NCI-H82 (cell line): Measurements from ENCODE around the gene OAF.
A peak's percentile ranks its signal among the peaks of the same experiment; 100 is the strongest.

Experiments
- DNase-seq: peaks from one replicate; lab custom pipeline; 2025; lab: John Stamatoyannopoulos, UW

OAF gene

DNA sequence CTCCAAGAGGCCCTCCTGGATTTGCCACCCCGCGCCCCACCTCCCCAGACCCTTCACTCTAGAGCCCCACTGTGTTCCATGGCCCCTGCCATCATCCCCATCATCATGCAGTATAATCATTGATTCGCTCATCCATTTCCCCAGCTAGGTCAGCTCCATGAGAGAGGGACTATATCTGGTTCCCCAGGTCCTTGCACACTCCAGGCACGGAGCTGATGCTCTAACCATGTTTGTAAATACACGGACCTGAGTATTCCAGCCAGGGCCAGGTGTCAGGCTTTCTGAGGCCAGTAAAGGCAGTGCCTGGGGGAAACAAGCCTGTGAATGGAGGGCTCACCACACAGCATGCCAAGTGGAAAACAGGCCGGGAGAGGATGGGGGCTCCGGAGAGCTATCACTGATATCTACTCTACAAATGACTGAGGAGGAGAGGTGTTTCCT is 27.1 kb upstream of the OAF start:
- no peak for DNase-seq

DNA sequence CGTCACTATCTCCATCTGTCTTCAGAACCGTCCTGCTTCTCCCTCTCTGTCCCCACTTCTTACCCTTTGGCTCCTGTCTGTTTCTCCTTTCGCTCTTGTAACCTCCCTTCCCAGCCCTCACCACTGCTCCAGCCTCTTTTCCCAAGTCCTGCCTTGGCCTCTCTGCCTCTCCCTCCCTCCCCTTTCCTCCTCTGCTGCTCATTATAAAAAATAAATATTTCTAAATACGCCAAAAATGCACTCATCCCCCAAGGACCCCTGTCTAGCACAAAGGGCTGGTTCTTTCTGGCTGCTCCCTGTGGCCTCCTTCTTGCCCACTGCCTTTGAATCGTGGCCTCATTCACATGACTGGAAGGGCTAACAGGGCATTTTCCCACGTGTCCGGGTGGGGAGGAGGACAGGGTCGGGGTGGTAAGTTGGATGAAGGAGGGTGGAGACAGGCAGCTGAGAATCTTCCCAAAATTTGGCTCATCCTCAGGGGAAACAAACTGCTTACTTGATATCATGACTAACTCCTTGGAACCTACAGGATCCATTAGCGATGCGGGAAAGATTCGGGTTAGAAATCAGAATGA is 26.4 kb upstream of the OAF start:
- DNase-seq = no peak

DNA sequence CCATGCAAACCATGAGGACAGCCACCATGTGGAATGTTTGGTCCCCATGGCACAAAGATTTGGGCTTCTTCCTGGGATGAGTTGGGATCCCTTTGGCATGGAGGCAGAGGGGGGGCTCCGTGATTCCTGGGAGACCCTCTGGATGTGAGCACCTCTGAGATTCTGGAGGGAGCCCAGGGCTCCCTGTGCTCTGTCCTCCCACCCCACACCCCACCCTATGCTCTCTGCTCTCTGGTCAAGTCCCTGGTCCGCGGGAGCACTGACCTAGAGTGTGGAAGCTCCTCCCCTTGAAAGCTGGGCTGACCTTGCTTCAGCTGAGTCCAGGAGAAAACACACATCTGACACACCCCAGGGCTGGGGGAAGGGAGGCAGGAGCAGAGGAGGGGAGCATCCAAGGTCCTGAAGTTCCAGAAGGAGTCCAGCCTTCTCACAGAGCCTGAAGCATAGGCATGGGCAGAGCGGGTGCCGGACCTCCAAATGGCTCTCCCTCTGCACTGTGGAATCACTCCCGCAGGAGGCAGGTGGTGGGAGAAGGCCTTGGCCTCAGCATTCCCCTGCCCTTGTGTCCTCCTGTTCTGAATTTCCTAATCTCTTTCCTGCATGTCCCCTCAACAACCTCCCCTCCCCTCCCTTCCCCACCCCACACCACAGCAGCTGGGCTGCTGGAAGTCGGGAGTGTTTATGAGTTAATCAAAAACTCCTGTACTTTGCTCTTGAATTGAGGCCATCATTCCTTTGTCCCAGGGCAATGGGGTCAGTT is 25.7 kb upstream of the OAF start:
- DNase-seq = no peak

DNA sequence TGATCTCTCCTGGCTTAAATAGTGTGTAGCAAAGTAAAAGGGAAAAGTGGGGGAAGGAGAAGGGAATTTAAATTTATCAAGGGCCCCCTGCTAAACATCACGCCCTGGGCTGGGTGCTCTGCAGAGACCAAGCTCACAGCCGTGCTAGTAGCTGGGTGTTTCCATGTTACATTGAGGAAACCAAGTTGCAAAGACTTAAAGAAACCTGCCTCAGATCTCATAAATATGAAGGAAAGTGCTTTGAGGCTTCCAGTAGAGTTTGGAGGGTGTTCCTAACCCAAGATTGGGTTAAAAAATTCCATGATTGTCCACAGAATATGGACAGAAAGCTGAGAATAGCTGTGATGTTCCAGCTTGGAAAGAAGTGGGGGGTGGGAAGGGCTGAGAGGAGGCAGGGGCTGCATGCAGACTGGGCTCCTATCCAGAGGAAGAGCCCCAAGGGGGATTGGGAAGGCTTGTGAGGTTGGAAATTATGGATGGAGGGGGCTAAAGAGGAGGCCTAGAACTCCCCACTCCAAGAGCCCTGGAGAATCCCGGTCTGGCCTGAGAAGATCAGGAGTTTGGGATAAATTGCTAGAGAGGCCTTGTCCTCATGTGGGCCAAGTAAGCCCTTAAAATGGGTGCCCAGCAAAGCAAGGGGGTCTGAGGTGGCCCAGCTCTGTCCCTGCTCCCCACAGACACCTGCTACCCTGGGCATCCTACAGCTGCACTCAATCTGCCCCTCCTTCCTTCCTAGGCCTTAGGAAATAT is 25.0 kb upstream of the OAF start:
- DNase-seq = peak; percentile 13

DNA sequence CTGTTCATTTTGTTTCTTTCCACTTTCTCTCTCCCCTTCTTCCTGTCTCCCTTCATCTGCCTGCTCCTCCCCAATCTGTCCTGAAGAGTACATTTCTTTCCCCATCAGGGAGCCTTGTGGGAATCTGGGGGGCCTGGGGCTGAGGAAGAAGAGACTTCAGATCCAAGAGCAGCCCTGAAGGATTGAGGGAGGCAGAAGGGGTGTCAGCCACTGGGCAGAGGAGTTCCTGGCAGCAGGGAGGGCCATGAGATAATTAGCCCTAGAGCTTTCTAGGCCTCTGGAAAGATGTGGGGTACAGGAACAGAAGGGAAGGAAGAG is 24.4 kb upstream of the OAF start:
- DNase-seq = no peak

DNA sequence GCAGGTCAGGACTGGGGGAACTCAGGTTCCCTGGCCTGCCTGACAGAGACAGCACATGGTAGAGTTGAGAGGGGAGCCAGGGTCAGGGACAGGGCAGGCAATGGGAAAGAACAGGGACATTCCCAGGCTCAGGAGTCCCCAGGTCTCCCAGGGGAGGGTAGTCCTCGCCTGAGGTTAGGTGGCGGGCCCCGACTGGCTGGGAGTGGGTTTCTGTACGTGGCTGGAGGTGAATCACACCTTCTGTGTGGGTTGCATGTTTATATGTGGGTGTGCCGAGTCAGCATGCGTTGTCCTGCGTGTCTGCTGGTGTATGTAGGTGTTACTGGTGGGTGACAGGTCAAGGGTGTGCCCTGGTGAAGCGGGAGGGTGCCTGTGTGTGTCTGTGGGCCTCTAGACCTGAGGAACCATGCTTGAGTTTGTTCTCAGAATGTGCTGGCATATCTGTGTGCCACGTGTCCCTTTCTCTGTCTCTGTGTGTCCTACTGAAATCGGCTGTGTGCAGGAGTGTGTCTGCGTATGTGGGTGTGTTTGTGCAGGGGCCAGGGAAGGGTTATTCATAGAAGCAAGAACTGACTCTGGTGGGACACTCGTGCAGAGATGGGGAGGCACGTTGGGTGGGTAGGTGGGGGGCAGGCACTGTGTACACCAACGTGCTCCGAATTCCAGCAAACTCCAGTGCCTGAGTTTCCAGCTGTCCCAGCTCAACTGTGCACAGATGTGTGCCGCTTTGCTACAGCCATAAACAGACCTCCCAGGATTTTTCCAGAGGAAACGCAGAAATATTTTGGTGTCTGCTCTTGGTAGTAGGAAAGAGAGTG is 23.8 kb upstream of the OAF start:
- DNase-seq = peak; percentile 7

DNA sequence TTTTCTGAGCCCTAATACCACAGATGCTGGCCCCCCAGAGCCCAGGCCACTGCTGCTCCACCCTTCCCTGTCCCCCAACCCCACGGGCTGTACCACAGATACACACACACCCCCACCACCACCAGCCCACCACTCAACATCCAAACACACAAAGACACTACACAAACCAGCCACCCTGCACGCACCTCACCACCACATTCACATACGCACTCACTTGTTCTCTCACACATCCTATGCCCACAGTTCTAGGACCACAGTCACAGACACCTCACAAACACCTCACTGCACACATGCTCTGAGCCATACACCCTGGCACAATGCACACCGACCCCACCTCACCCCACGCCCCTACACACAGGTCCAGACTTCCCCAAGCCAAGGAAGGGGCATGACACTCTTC is 22.5 kb upstream of the OAF start:
- no peak for DNase-seq

DNA sequence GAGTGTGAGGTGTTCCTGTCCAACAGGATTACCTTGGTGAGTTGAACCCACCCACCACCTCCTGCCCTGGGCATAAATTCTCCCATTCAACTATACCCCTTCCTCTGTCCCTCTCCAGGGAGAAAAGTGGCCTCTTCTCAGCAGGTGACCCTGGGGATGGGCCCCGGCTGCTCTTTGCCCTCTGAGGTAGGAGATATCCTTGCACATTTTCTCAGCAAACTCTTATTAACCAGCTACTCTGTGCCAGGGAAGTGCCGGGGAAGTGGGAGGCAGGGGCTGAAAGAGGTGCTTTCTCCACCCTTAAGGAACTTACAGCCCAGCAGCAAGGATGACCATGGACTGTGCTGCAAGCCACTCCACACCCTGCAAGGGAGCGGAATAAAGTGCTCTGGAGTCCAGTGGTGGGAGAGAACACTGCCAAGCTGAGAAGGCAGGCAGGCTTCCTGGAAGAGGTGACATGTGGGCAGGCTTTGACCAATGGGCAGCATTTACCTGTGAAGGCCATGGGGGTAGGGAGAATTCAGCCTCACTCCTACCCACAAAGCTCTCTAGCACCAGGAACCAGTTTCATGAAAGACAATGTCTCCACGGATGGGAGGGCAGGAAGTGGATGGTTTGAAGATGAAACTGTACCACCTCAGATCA is 21.9 kb upstream of the OAF start:
- no peak for DNase-seq

DNA sequence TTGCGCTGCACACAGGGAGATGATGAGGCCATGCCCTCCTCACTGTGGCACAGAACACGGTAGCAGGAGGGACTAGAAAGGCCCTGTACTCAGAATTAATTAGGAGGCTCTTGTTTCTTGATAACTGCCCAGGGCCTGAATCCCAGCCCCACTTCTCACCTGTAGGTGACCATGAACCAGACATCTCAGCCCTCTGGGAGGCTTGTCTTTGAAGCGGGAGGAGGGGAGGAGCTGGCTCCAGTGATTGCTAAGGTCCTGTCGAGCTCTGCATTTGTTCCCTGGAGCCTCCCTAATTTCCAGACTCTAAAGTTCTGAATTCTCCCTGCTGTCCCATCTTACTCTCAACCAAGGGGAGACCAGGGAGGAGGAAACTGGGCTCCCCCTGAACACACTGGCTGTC is 19.8 kb upstream of the OAF start:
- DNase-seq = no peak

DNA sequence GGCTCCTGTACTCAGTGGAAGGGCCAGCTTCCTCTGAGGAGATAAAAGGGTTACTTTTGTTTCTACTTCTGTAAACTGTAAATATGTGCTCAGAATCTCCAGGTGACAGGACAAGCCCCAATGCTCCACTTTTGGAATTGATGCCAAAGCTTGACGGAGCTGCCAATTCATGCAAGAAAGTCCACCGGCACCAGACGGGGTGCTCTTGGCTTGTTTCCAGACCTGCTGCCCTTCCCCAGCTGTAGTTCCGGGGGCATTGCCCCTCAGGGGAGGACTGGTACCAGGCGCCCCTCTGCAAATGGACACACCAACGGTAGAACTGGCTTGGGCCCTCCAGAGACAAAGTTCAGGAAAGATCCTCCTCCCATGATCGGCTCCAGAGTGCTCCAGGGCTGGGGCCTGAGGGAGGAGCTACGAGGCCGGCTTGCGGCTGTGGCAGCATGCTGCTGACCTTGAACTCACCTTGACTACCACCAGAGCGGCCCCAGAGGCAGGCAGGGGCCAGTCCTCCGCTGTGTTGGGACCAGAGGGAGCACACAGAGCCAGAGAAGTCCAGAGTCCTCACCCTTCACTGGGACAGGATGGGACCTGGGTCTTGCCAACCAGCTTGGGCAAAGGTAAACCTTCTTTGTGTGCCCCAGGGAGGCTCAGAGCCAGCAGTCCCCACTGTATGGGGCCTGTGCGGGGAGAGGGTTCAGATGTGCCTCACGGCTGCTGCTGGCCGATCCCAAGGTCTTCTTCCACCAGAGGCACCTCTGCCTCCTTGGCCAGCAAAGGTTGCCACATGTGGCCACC is 17.8 kb upstream of the OAF start:
- no peak for DNase-seq

DNA sequence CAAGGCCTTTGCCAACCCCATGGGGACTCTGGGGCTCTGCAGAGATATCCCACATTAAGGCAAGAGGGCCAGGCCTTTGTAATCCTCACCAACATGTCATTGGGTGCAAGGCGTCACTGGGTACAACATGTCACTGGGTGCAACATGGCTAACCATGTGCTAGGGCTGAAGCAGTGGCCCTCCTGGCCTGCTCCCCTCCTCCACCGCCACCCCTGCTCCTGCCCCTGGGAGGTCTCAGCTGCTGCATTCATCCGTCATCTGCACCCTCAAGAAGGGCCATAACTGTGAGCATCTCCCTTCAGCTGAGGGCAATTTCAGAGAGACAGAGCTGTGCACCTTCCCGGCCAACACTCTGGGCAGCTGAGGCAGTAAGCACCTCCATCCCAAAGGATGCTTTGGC is 16.7 kb upstream of the OAF start:
- no peak for DNase-seq

DNA sequence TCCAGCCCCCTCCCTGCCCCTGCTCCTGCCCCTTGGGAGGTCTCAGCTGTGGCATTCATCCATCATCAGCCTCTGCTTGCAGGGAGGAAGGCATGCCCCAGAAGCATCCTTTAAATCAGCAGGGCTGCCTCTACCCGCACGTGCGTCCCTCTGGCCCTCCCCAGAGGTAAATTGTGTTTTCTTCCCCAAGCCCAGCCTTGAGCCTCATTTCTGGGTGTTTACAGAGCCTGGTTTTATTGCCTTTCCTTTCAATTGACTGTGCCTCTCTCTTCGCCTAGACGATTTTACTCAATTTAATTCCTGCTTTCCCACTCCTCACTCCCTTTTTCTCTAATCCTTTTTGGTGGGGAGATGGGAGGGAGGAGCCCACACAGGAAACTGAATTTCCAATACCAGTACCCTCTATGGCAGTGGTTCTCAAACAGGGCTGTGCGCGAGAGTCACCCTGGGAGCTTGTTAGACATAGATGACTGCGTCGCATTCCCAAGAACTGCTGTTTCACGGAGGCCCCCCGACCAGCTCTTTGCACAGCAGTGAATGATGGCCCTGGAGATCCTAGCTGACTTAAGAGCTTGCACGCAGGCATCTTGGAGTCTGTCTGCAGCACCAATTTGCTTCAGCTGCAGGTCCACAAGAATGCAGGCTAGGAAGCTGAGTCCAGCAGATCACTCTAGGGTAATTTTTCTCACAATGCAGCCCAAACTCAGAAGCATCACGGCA is 15.1 kb upstream of the OAF start:
- no peak for DNase-seq

DNA sequence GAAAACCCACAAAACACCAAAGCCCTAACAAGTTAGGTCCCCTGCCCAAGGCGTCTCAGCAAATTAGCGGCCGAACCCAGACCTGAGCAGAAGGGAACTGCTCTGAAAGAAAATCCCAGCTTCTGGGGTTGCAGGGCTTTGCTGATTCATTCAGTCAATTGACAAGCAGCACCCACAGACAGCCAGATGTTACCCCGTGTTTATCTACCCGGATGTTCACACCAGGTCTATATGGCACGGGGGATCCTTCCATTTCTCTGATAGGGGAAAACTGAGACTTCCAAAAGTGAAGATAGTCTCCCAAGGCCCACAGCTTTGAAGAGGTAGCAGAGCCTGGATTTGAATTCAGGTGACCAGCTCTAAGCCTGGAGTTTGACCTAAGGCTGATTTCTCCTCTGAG is 14.0 kb upstream of the OAF start:
- no peak for DNase-seq

DNA sequence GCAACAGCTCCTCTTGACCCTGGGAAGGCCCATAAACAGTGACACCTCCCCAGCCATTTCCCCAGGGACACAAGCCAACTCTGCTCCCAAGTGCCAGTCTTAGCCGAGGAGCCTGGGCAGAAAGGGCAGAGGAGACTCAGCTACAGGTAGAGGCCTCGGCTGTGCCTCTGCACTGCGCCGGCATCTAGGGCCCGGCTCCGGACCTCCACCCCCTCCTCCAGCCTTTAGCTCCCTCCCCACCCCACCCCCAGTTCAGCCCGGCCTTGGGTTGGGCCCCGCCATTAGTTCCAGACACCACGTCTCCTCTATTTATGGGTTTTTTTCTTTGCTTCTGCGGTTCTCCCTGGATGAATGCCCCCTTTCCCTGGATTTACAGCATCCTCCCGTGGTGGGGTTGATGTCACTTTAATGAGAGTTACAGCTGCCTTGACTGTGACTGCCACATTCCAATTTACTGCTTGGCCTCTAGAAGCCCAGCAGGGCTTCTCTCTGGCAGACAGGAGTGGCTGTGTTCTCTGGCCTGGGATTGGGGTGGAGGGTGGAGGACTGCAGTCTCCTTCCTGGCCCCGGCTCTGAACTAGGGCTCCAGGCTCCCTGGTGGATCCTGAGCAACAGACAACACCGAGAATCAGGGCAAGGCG is 13.5 kb upstream of the OAF start:
- no peak for DNase-seq

DNA sequence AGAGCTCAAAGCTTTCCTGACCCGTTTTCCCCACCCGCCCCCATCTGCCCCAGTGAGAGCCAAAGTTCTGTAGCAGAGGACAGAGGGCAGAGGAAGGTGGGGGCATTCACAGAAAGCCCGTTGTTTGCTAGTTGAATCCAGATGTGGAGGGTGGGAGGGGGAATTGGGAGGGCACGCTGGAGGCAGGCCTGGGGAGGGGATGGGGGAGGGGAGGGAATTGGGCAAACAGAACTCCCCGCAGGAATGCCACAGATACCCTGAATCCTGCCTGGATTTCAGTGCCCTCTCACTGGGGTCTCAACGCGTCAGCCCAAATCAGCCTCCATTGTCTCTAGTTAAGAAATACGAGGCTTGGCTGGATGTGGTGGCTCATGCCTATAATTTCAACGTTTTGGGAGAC is 12.9 kb upstream of the OAF start:
- DNase-seq = no peak

DNA sequence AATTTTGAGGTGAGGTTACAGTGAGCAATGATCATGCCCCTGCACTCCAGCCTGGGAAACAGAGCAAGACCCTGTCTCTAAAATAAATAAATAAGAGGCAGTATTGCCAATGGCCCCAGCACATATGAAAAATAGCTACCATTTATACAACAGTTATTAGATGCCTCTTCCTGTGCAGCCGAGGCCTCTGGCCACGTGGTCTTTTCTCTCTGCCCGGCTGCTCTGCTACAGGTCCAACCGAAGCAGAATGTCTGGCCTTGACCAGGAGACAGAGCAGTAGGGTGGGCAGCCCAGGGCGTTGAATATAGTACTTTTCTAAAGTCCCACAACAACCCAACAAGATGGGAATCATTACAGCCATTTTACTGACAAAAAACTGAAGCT is 12.4 kb upstream of the OAF start:
- DNase-seq = no peak

DNA sequence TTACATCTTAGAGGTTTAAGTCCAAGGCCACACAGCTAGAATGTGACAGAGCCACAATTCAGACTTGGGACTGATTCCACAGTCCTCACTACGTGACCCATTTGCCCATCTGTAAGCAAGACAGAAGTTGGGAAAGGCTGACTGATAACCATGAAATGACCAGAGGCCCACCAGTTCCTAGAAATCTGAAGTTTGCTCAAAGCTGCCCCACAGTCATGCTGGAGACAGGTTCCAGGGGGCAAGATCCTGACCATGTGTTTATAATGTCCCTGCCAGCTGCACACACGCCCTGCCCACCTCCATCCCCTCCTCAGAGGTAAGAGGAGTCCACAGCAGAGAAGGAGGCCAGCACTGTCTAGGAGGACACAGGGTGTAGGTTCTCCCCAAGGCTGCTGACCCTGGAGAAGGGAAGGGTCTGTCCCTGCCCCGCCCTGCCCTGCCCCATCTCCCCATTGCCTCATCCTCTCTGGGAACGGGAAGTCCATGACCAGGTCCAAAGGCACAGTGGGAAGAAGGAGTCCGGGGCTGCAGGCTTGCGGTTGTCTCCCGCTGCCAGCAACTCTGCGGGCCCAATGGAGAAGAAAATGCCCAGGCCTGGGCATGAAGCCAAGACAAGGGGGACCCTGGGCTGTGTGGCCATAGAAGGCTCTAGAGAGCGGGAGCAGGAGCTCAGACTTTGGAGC is 11.9 kb upstream of the OAF start:
- no peak for DNase-seq

DNA sequence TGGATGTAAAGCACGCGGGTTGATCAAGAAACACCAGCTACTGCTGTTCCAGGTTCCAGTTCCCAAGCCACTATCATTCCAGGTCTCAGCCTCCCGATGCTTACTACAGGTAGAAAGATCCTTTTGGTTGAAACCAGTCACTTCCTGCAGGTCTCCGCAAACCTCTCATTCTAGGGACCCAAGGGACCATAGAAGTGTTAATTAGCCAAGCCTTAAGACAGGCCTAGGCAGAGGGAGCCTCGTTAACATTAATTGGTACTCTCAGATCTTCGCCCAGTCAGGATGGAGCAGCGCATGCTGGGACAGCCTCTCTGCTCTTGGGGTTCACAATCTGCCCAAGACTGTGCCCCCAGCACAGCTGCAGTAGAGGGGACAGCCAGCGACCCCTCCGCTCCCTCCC is 11.2 kb upstream of the OAF start:
- no peak for DNase-seq

DNA sequence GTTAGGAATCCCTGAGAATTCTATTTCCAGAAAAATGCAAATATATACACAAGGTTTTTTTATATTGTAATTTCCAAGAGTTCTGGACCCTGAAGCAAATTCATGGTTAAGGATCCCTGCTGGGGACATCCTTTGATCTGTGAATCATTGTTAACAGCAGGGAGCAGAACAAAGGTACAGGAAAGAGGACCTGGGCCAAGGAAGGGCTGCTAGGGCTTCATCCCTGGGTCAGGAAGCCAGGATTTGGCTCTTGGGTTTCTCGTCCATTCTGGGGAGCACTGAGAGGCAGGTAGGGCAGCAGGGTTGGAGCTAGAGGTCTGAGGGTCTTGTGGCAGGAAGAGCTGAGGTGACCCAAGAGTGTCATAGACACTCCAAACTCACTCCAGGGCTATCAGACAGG is 10.2 kb upstream of the OAF start:
- no peak for DNase-seq

DNA sequence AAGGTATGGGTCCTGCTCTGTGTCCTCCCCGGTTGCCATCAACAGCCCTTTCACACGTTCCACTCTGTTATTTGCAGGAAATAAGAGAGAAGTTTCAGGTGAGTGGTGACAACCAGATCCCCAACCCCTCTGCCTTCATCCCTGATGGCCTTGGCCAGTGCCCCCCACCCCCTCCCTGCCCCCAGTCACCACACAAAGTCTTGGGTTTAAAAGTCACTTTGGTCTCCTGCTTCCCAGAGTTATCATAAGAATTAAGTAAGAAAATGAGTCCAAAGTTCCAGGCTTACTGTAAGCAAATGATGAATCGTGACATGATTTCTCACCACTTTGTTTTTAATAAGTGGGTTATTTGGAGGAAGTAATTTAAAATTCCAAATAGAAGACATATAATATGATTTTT is 9.2 kb upstream of the OAF start:
- DNase-seq = no peak
